ENCODE results near the gene UBL7. TPM values are rescaled to one million over a fixed set of nuclear protein-coding genes. Genes with fewer than 3 reads are reported as not detected.

UBL7 gene
- total RNA-seq, 3 donors from 2014 or later = 29.5 to 43.5 (median 37.6) TPM

DNA sequence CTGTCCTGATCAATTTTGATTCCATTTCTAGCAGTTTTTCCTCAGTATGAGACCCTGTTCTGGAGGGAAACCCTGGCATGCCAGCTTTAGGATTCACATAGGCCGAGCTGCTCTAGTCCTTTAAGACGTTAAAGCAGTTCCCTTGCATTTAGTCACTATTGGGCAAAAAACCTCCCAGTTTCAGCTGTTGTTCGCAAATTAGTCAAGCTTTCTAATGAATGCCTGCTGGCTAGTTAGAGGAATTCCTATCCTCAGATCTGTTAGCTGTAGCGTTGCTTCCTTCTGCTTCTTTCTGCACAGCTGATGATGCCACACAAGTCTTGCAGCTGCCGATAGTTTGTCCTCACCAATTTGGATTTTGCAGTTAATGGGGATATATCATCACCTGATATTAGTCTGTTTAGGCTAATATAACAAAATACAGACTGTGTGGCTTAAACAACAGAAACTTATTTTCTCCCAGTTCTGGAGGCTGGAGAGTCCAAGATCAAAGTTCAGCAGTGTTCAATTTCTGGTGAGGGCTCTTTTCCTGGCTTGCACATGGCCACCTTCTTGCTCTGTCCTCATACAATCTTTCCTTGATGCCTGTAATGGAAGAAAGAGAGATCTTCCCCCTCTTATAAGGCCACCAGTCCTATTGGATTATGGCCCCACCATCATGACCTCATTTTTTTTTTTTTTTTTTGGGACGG lies 7.5 kb upstream of the UBL7 start:
- no peak for ATAC-seq
- Histone ChIP-seq H3K4me3 (no peak overlapping the region), H3K36me3 (ENCODE audit: low read depth) (no peaks in the 10 kb centered on the region), H3K4me1 (ENCODE audit: low read depth) (no peaks in the 10 kb centered on the region), H3K9me3 (no peaks in the 10 kb centered on the region)
- TF ChIP-seq, protein P1, sequence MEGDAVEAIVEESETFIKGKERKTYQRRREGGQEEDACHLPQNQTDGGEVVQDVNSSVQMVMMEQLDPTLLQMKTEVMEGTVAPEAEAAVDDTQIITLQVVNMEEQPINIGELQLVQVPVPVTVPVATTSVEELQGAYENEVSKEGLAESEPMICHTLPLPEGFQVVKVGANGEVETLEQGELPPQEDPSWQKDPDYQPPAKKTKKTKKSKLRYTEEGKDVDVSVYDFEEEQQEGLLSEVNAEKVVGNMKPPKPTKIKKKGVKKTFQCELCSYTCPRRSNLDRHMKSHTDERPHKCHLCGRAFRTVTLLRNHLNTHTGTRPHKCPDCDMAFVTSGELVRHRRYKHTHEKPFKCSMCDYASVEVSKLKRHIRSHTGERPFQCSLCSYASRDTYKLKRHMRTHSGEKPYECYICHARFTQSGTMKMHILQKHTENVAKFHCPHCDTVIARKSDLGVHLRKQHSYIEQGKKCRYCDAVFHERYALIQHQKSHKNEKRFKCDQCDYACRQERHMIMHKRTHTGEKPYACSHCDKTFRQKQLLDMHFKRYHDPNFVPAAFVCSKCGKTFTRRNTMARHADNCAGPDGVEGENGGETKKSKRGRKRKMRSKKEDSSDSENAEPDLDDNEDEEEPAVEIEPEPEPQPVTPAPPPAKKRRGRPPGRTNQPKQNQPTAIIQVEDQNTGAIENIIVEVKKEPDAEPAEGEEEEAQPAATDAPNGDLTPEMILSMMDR (IDR thresholded peaks at IDR 0.05) = no peak
- no peak for DNase-seq
- intact Hi-C loops (cut with DNase I, micrococcal nuclease) = no loop called here

DNA sequence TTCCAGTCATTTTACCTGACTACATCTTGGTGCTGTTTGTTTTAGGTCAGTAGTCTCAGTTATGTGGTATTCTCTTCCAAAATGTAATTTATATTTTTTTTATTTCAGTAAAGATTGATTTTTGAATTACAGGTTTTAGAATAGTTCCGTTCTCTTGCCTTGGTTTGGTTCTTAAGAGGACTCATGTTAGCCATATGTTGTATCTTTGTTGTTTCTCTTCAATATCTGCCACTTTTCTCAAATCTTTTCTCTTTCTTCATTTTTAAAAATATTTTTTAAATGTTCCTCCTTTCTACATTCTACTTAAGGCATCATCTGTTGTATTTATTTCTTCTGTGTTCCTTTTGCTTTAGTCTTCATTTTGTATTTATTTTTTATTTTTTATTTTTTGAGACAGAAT lies 5.6 kb upstream of the UBL7 start:
- TF ChIP-seq, protein P1 (IDR thresholded peaks at IDR 0.05) = no peak
- no peak overlapping the region for H3K4me3 ChIP-seq
- H3K36me3 ChIP-seq (ENCODE audit: low read depth) = no peaks in the 10 kb centered on the region
- ATAC-seq (no peak), DNase-seq (no peak)
- peaks cover 12% of the 10 kb centered on the region for H3K4me1 ChIP-seq (ENCODE audit: low read depth)
- intact Hi-C loops (cut with DNase I, micrococcal nuclease) = no loop called here
- H3K9me3 ChIP-seq = no peaks in the 10 kb centered on the region

DNA sequence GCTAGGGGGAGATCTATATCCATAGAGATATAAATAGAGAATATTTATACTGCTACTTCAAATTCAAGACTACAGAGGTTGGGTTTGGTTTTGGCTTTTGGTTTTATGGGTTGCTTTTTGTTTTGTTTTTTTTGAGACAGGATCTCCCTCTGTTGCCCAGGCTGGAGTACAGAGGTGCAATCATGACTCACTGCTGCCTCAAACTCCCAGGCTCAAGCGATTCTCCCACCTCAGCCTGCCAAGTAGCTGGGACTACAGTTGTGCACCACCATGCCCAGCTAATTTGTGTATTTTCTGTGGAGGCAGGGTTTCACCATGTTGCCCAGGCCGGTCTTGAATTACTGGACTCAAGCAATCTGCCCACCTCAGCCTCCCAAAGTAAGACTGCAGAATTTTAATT lies 3.9 kb upstream of the UBL7 start:
- peaks cover 12% of the 10 kb centered on the region for H3K4me1 ChIP-seq (ENCODE audit: low read depth)
- no peaks in the 10 kb centered on the region for H3K36me3 ChIP-seq (ENCODE audit: low read depth)
- no peaks in the 10 kb centered on the region for H3K9me3 ChIP-seq
- no peak overlapping the region for H3K4me3 ChIP-seq
- intact Hi-C loops (cut with DNase I, micrococcal nuclease) = no loop called here
- DNase-seq (no peak), ATAC-seq (no peak)
- TF ChIP-seq, protein P1 (IDR thresholded peaks at IDR 0.05) = no peak

DNA sequence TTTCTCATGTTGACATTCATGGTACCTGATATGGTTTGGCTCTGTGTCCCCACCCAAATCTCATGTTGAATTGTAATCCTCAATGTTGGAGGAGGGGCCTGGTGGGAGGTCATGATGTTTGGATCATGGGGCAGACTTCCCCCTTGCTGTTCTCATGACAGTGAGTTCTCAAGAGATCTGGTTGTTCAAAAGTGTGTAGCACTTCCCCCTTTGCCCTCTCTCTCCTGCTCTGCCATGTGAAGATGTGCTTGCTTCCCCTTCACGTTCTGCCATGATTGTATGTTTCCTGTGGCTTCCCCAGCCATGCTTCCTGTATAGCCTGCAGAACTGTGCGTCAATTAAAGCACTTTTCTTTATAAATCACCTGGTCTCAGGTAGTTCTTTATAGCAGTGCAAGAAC lies 3.3 kb upstream of the UBL7 start:
- H3K36me3 ChIP-seq (ENCODE audit: low read depth) = no peaks in the 10 kb centered on the region
- TF ChIP-seq, protein P1 (IDR thresholded peaks at IDR 0.05) = no peak
- intact Hi-C loops (cut with DNase I, micrococcal nuclease) = no loop called here
- H3K4me1 ChIP-seq (ENCODE audit: low read depth) = peaks cover 12% of the 10 kb centered on the region
- ATAC-seq = no peak
- no peak overlapping the region for H3K4me3 ChIP-seq
- no peak for DNase-seq
- no peaks in the 10 kb centered on the region for H3K9me3 ChIP-seq

DNA sequence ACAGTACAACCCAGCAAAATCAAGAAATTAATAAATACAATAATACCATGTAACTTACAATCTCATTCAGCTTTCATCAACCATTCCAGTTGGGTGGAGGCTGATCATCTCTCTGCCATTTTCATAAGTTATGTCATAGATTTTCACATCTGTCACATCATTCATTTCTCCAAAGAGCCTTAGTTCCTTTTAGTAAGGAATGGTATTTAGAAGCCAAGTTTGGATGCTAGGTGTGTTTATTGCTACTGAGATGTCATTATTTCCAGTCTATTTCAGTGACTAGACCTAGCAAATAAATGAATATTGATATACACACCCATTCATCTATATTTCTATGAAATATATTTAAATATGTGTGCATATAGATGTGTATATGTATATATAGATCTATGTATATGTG lies 2.7 kb upstream of the UBL7 start:
- Histone ChIP-seq H3K4me1 (ENCODE audit: low read depth) (peaks cover 12% of the 10 kb centered on the region), H3K4me3 (no peak overlapping the region), H3K9me3 (no peaks in the 10 kb centered on the region), H3K36me3 (ENCODE audit: low read depth) (no peaks in the 10 kb centered on the region)
- no peak for ATAC-seq
- TF ChIP-seq, protein P1 (IDR thresholded peaks at IDR 0.05) = no peak
- intact Hi-C loops (cut with DNase I, micrococcal nuclease) = no loop called here
- no peak for DNase-seq
